Astrocyte of the hippocampus (primary cell): ENCODE data around the gene DISC1.
"Not testable (repeated sequence)": the region's sequence is repeated elsewhere in the genome, so short reads cannot be mapped to it uniquely, and the experiment has no call there.

Source experiments
- DNase-seq: peaks from one replicate; pipeline ENCODE4 v3.0.0; 2011; ENCODE audit warnings: low read depth, low spot score

DISC1 gene

DNA sequence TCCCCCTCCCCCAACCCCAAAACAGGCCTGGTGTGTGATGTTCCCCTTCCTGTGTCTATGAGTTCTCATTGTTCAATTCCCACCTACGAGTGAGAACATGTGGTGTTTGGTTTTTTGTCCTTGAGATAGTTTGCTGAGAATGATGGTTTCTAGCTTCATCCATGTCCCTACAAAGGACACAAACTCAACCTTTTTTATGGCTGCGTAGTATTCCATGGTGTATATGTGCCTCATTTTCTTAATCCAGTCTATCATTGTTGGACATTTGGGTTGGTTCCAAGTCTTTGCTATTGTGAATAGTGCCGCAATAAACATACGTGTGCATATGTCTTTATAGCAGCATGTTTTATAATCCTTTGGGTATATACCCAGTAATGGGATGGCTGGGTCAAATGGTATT lies 102.4 kb downstream of the DISC1 start:
- not testable (repeated sequence) for DNase-seq

DNA sequence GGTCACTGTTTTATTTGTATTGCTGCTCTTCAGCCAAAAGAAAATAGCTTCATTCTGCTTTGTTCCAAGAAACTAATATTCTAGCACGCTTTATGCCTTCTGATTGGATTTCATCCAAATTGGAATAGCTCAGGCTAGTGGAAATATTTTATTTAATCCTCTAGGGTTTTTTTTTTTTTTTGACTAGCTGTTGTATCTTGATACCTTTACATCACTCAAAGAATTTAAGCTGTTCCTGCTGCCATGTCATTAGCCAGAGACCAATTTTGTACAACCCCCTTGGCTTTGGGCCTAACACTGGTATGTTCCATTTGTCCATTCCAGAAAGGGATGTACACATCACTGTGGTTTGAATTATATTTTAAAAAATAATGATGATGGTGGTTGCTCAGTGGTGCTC lies 103.0 kb downstream of the DISC1 start:
- DNase-seq = no peak

DNA sequence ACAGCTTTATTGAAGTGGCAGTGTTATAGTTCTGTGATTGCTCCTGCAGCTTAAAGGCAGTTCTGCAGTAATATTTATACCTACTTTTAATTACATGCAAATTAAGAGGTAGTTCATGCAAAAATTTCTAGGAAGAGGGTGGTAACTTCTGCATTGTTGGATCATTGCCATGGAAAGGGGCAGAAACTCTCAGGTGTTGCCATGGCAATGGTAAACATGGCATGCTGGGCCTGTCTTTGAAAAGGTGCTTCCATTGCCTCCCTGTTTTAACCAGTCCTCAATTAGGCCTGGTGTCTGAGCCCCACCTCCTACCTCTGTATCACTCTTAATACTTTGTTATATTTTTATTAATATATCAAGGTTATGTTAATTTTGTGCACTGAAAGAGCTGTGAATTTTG lies 104.7 kb downstream of the DISC1 start:
- no peak for DNase-seq

DNA sequence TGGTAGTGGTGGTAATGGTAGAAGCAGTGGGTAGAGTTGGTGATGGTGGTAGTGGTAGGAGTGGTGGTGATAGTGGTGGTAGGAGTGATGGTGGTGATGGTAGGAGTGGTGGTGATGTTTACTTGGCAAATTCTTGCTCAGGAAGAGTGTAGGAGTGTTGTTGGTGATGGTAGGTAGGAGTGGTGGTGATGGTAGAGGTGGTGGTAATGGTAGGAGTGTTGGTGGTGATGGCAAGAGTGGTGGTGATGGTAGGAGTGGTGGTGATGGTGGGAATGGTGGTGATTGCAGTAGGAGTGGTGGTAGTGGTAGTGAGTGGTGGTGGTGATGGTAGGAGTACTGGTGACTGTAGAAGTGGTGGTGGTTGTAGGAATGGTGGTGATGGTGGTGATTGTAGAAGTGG lies 106.5 kb downstream of the DISC1 start:
- DNase-seq = no peak

DNA sequence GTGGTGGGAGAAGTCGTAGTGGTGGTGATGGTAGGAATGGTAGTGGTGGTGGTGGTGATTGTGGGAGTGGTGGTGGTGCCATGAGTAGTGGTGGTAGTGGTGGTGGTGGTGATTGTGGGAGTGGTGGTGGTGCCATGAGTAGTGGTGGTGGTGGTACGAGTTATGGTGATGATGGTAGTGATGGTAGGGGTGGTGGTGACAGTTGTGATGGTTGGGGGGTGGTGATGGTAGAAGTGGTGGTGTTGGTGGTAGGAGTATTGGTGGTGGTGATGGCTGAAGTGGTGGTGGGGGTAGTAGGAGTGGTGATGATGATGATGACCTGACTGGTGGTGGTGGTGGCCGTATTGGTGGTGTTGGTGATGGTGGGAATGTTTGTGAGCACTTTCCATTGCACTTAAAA lies 107.1 kb downstream of the DISC1 start:
- no peak for DNase-seq

DNA sequence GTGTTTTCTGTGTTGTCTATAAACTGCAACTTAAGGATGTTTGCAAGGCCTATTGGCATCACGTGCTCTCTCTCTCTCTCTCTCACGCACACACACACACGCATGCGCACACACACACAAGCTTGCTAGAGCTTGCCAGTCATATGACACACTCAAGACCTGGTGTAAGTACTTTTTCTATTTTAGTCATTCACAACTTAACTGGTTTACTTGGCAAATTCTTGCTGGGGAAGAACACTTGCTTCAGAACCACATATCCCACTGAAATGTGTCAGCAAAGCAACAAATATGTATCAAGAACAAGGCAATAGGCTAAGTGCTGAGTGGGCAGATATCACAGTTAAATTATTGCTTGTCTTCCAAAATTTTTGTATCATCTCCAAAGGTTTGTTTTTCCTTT lies 107.8 kb downstream of the DISC1 start:
- DNase-seq = no peak

DNA sequence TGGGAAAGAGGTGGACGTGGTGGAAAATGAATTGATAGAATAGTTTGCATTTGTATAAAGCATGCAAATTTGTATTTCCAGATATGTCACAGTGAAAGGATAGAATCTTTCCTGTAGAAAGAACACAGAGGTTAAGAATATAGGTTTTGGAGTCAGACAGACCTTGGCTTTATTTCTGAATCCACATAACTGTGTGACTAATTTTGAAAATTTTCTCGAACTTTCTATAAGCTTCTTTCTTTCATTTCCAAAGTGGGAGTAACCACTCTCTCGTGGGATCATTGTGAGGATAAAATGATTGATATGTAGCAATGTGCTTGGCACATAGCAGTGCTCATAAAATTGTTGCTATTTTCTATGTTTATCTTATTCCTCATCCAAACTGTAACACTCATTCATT lies 108.8 kb downstream of the DISC1 start:
- DNase-seq = no peak

DNA sequence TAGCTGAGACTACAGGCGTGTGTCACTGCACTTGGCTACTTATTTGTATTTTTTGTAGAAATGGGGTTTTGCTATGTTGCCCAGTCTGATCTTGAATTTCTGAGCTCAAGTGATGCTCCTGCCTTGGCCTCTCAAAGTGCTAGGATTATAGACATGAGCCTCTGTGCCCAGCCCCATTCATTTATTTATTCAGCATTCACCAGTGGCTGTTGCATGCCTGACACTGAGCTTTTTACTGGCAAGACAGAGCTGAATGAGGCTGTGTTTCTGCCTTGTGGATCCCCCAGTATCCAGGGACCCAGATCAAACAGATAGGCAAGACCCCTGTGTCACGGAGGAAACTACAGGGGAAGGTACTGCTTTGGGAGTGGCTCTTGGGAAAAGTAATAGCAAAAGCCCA lies 109.4 kb downstream of the DISC1 start:
- no peak for DNase-seq

DNA sequence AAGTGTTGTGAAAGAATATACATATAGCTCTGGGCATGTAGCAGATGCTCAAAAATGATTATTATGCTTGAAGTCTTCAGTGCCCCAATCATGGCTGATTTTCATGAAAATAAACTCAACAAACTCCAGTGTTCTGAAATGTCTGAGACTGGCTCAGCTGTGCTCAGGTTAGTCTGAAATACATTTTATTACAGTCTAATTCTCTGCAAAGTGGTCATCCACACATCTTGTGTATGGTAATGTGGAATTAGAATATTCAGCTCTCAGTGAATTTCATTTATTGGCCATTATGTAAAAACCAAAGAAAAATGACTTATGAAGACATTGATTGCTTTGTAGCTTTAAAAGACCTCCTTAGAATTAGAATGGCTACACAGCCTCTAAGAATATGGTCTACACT lies 109.9 kb downstream of the DISC1 start:
- DNase-seq = no peak

DNA sequence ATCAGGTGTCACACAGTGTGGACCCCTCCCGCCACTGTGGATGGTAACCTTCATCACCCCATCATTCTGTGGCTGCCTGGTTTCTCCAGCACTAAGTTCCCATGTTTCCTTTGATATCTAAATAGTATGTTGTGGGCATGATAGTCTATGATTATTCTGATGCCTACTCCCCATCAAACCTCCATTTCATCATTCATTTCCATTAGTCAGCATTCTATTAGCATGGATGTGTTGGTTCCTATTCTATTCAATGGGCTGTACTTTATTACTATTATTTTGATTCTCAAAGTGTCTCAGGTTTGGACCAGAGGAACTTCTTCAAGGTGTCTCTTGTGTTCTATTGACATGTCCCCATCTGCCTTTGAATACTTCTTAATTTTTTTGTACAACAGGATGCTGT lies 112.0 kb downstream of the DISC1 start:
- DNase-seq = no peak

DNA sequence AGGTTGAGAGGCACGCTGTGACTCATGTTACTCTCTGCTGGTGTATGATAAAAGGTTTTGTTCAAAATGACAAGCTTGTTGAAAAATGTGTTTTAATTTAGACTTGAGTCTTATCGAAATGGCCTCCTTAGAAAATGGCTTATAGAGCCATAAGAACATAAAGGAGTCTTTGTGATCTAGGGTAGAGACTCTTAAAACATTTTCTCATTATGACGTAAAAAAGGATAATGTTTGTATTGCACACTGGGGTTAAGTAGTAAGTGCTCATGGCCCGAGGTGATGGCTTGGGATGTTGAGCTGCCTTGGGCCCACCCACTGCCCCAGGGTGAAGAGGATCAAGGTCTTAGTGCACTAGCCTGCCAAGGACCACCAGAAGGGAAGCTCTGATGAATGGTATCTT lies 117.4 kb downstream of the DISC1 start:
- no peak for DNase-seq

DNA sequence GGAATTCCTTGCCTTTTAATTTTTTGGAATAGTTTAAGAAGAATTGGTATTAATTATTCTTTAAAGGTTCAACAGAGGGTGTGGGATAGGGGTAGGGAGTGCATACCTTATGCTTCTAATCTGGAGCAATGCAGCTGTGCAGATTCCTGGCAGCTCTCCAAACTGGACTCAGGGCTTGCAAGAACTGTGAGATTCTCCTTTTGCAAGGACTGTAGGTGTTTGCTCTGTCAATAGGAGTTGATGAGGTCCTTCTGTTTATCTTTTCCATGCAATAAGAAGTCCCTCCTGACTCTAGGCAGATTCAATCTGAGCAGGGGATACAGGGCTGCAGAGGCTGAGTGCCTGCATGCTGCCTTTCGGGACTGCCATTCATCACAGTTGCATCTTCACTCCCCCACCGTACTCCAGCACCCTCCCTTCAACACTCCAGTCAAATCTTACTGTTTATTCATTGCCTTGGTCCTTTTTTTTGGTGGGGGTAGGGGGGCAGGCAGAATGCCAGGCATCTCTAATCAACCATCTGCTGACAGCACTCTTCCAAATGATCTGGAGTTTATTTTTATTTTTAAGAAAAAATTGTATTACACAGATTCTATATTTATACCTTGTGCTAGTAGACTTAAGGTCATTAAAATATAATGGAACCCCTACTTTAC lies 122.3 kb downstream of the DISC1 start:
- no peak for DNase-seq

DNA sequence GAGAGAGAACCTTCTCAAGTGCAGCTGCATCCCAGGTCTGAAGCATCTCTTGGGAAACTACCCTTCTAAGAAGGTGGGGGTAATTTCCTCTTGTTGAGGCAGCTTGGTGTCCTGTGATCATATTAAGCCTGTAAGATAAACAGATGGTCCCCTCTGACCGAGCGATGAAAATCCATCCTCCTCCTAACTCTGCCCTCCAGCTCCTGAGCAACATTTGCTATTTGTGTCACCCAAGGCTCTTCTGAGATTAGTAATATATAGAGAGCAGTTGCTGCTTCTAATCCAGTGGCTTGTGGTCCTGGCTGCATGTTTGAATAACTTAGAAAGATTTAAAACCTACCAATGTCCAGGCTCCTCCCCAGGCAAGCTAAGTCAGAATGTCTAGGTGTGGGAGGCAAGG lies 123.7 kb downstream of the DISC1 start:
- no peak for DNase-seq

DNA sequence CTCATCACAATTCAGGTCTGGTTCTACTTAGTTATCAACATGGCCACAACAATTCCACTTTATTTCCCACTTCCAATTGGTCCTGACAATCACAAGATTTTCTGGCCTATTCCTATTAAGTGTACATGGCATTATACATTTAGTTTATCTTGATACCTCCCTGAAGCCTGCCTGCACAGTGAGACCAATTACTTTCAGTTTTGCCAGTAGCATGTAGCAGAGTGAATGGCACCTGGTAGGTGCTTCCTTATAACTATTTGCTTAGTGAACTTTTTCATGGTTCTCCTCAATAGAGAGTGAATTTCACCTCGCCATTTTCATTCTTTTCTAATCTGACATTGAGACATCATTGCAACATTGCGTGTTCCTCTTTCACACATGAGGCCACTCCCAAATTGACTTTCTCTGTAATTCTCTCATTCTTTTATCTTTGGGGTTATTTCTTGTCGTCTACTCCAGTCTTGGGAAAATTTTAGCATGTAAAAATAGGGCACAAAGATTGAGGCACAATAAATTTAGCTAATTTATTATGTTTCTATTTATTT lies 124.3 kb downstream of the DISC1 start:
- DNase-seq = no peak

DNA sequence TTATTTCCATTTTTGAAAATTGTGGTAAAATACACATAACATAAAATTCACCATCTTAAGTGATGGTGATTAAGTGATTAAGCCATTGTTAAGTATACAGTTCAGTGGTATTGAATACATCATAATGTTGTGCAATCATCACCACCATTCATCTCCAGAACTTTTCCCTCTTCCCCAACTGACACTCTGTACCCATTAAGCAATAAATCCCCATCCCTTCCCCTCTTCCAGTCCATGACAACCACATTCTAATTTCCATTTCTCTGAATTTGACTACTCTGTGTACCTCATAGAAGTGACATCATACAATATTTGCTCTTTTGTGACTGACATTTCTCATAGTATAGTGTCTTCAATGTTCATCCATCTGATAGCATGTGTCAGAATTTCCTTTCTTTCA lies 124.8 kb downstream of the DISC1 start:
- no peak for DNase-seq

DNA sequence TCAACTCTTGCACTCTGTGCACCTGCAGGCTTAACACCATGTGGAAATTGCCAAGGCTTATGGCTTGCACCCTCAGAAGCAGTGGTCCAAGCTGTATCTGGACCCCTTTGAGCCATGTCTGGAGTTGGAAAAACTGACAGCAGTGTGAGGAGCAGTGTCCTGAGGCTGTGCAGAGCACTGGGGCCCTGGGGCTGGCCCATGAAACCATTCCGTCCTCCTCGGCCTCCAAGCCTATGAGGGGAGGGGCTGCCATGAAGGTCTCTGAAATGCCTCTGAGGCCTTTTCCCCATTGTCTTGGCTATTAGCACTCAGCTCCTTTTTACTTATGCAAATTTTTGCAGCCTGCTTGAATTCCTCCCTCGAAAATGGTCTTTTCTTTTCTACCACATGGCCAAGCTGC lies 126.7 kb downstream of the DISC1 start:
- DNase-seq = no peak

DNA sequence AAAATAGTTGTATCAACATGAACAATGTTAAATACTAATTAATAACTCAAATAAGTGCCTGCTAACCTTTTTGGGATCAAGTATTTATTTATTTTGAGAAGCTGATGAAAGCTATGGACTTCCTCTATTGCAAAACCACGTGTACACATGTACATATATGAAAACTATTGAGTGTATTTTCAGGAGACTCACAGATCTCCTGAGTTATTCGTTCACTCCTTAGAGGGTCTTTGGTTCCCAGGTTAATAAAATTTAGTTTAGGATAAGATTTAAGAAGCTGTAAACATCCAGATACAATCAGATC lies 130.5 kb downstream of the DISC1 start:
- DNase-seq = no peak

DNA sequence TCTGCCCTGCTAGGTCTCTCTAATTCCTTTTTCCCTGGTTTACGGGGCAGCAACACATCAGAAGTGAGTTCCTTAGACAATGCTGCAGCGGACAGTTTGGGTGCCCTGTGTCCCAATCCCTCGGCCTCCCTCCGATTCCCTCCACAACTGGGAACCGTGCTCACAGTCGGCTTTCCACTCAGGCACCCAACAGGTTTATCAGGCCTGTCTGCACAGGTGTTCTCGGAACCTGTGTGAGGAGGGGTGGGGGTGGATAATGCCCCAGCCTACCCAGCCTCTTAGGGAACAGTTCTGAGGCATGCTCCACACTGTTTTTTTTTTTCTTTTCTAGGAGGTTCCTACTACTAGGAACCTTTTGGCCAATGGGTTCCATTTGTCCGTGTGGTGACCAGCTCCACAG lies 131.2 kb downstream of the DISC1 start:
- DNase-seq = no peak

DNA sequence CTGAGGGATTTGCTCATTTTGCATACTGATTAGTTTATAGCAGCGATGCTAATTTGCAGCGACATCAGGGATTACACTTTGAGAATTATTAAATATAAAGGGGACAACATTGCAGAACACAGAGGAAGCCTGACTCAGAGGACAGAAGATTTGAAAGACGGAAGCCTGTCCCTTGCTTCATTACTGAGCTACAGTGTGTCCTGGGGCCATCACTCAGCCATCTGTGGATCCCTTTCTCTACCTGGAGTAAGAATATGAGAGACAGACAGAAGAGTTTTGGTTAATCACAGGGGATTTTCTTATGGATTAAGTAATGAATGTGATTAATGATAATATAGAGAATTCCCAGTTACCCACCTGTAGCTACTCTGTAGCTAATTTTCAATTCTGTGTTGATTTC lies 134.7 kb downstream of the DISC1 start:
- no peak for DNase-seq

DNA sequence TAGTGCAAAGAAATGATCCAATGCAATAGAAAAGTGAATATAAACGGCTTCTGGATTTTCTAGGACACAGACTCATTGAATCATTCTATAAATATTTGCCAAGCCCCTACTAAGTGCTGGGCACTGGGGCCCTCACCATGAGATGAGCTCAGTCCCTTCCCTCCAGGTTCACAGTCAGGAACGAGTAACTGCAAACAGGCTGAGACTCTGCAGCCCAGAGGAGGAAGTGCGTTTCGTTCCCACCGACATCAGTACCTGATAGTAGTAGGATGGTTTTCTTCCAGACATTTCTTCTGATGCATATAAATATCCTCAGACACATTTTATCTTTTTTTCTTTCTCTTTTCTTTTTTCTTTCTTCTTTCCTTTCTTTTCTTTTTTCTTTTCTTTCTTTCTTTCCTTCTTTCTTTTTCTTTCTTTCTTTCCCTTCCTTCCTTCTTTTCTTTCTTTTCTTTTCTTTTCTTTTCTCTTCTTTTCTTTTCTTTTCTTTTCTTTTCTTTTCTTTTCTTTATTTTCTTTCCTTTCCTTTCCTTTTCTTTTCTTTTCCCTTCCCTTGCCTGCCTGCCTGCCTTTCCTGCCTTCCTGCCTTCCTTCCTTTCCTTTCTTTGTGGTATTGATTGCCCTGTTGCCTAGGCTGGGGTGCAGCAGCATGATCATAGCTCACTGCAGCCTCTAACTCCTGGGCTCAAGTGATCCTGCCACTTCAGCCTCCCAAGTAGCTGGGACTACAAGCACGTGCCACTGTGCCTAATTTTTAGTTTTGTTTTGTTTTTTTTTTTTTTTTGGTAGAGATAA lies 135.4 kb downstream of the DISC1 start:
- no peak for DNase-seq

DNA sequence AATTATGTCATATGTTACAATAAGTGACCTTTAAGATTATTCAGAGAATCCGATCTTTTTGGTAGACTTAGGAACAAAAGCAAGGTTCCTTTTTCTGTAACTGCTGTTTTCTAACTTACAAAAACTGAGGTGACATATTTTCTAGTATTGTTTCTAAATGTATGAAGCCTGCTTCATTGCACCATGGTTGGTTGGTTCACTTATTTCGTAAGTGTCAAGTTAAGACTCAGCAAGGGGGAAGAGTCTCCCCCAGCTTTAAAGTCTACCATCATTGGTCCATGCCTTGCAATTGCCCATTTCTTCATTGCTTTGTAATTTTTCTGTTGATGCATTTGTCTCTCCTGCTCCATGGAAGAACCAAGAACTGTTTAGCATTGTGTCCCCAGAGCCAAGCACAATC lies 136.9 kb downstream of the DISC1 start:
- DNase-seq = no peak

DNA sequence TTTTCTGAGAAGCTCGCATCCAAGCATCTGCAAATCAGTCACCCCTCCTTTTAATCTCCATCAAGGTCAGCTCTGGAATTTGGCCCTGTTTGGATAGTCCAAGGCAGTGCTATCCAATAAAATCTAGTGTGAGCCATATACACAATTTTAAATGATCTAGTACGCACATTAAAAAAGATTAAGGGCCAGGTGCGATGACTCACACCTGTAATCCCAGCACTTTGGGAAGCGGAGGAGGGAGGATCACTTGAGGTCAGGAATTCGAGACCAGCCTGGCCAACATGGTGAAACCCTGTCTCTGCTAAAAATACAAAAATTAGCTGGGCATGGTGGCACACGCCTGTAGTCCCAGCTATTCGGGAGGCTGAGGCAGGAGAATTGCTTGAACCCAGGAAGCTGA lies 139.2 kb downstream of the DISC1 start:
- DNase-seq = not testable (repeated sequence)

DNA sequence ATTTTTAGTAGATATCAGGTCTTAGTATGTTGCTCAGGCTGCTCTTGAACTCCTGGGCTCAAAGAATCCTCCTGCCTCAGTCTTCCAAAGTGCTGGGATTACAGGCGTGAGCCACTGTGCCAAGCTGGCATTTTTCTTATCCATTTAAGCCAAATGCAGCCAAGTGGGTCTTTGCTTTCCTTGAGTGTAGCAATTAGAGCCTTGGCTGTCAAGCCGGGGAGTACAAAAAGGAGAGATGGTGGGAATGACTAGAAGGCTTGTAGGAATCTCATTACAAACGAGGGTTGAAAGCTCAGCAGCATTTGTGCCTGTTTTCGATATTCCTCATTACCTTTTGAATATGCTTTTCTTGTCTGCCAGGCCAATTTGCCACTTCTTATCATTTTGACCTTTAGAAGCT lies 140.9 kb downstream of the DISC1 start:
- no peak for DNase-seq

DNA sequence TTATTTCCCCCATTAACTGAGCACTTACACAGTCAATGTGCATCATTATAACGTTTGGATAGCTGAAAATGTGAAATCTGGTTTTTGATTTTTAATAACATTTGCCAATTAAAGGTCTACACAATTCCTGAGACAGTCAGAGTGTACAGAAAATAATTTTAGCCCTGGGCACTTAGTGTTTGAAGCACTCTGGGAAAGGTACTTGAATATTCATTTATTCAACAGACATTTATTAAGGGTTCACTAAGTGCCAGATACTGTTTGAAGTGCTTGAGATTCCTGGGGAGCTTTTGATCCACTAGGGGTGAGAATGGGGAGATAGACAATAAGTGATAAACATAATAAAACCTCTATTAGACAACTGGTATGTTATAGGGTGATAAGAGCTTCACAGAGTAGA lies 141.8 kb downstream of the DISC1 start:
- DNase-seq = no peak
